Lung (tissue), 12 donors: Measurements from ENCODE around the gene DHRS4L2. TPM values are rescaled to one million over a fixed set of nuclear protein-coding genes. Genes with fewer than 3 reads are reported as not detected.
"Not testable (repeated sequence)": the region's sequence is repeated elsewhere in the genome, so short reads cannot be mapped to it uniquely, and the experiment has no call there.

ENCODE experiments used
- ATAC-seq: fragments of 200-7000 bp; cut with Tn5 transposase; one replicate; pipeline ENCODE4 v1.9.1; 2020; ENCODE audit warnings: moderate number of reproducible peaks; ENCODE audit not compliant: insufficient read depth, low FRiP score
- DNase-seq, 3 donors: peaks; one replicate each; pipeline ENCODE4 v3.0.0-alpha.2; 2013 to 2017
- H3K27ac ChIP-seq, 2 donors: one replicate each; pipeline ENCODE4 v1.5.1; 2013; ENCODE audit warnings: mild to moderate bottlenecking in 2 of 2, moderate library complexity in 2 of 2, control low read depth in 1 of 2, inconsistent platforms in 1 of 2, low read depth in 1 of 2, low read length in 1 of 2
- H3K27me3 ChIP-seq, 3 donors: one replicate each; pipeline ENCODE4 v1.5.1; 2013; ENCODE audit warnings: low read length in 2 of 3; ENCODE audit not compliant: control insufficient read depth in 3 of 3, insufficient read depth in 3 of 3
- H3K36me3 ChIP-seq, 4 donors: one replicate each; pipeline ENCODE4 v1.5.1; 2013; ENCODE audit warnings: low read length in 4 of 4, mild to moderate bottlenecking in 1 of 4, moderate library complexity in 1 of 4; ENCODE audit not compliant: control insufficient read depth in 4 of 4, insufficient read depth in 4 of 4
- H3K4me1 ChIP-seq, 5 donors: one replicate each; pipeline ENCODE4 v1.5.1; 2013; ENCODE audit warnings: low read length in 5 of 5, mild to moderate bottlenecking in 2 of 5, moderate library complexity in 1 of 5; ENCODE audit not compliant: control insufficient read depth in 5 of 5, insufficient read depth in 5 of 5
- H3K4me3 ChIP-seq: one replicate; pipeline ENCODE4 v1.5.1; 2013; ENCODE audit warnings: mild to moderate bottlenecking, control low read depth, moderate library complexity
- H3K9ac ChIP-seq, 2 donors: one replicate each; pipeline ENCODE4 v1.5.1; 2013; ENCODE audit warnings: low read length in 2 of 2, control low read depth in 1 of 2; ENCODE audit not compliant: insufficient read depth in 1 of 2
- H3K9me3 ChIP-seq, 4 donors: one replicate each; pipeline ENCODE4 v1.5.1; 2013; ENCODE audit warnings: low read length in 3 of 4, mild to moderate bottlenecking in 1 of 4, moderate library complexity in 1 of 4; ENCODE audit not compliant: control insufficient read depth in 4 of 4, insufficient read depth in 3 of 4
- WGBS, 2 donors: extraction: QIAGEN DNeasy Blood & Tissue Kit; methylation state at CpG; one replicate each; pipeline ENCODE4 v1.1.7; 2013; 5-methylcytosine and 5-hydroxymethylcytosine counted together
- polyA plus RNA-seq, 2 donors: library from polyadenylated mRNA; stranded (reverse); fragments of 200-250 nt; gene quantifications; one replicate each; pipeline ENCODE4 v1.2.1, GENCODE V29; 2013
- total RNA-seq, 2 donors: library from RNA; depleted of rRNA in 1 of 2; stranded (reverse); fragments of >200 nt in 1 of 2; gene quantifications; one replicate each; pipeline ENCODE4 v1.2.1, GENCODE V29; 2014 to 2021
- TF ChIP-seq, protein P1 (sequence below): IDR thresholded peaks from 2 replicates; pipeline ENCODE4 v1.5.1; 2012; ENCODE audit warnings: mild to moderate bottlenecking; ENCODE audit errors: control extremely low read depth, extremely low read depth
- donor health status: control.
- donor health status: control.
- donor health status: Bipolar disorder and iron deficiency.
- donor health status: healthy.
- donor health status: DM: yes; HTN: yes; CAD: no.

DHRS4L2 gene
- total and polyA plus RNA-seq, 4 donors = 17.0 to 44.7 (median 29.8) TPM

GRCh38 chr14:24036169-24036962 is 47.6 kb downstream of the DHRS4L2 start:
- ATAC-seq (peak; percentile 88), DNase-seq (peak; percentile 79 to 89 (median 88))
- H3K4me3 ChIP-seq = peak overlapping the region; percentile 51
- H3K27ac ChIP-seq = peak overlapping the region; percentile 78 to 89
- TF ChIP-seq, protein P1, sequence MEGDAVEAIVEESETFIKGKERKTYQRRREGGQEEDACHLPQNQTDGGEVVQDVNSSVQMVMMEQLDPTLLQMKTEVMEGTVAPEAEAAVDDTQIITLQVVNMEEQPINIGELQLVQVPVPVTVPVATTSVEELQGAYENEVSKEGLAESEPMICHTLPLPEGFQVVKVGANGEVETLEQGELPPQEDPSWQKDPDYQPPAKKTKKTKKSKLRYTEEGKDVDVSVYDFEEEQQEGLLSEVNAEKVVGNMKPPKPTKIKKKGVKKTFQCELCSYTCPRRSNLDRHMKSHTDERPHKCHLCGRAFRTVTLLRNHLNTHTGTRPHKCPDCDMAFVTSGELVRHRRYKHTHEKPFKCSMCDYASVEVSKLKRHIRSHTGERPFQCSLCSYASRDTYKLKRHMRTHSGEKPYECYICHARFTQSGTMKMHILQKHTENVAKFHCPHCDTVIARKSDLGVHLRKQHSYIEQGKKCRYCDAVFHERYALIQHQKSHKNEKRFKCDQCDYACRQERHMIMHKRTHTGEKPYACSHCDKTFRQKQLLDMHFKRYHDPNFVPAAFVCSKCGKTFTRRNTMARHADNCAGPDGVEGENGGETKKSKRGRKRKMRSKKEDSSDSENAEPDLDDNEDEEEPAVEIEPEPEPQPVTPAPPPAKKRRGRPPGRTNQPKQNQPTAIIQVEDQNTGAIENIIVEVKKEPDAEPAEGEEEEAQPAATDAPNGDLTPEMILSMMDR = peak; percentile 62
- peaks cover 0 to 19% (median 6%) of the 10 kb centered on the region in 5 donors for H3K4me1 ChIP-seq
- no peaks in the 10 kb centered on the region for H3K27me3 ChIP-seq
- H3K9ac ChIP-seq = peak overlapping the region in 1 of 2 donors; percentile 80
- peaks cover 0 to 5% (median 1%) of the 10 kb centered on the region in 4 donors for H3K9me3 ChIP-seq
- 0 to 1% methylated on average over 36 to 50 of the region's 50 CpGs for WGBS, 2 donors
- H3K36me3 ChIP-seq = peaks cover 0 to 1% (median 0%) of the 10 kb centered on the region in 4 donors

GRCh38 chr14:24036963-24037657 is 48.4 kb downstream of the DHRS4L2 start:
- H3K27me3 ChIP-seq, H3K4me3 ChIP-seq, ATAC-seq, DNase-seq, H3K9ac ChIP-seq, H3K9me3 ChIP-seq, H3K36me3 ChIP-seq: not testable (repeated sequence)
- H3K4me1 ChIP-seq = peaks cover 0 to 19% (median 6%) of the 10 kb centered on the region in 5 donors
- peak overlapping the region; percentile 78 to 89 for H3K27ac ChIP-seq
- WGBS, 2 donors = 39 to 53% methylated on average over 10 of the region's 10 CpGs

- H3K9ac ChIP-seq = no peak overlapping the region
- DNase-seq (no peak), ATAC-seq (no peak)
- TF ChIP-seq, protein P1 = no peak
- H3K4me1 ChIP-seq = peaks cover 0 to 19% (median 6%) of the 10 kb centered on the region in 5 donors
- H3K36me3 ChIP-seq = peaks cover 0 to 1% (median 0%) of the 10 kb centered on the region in 4 donors
- H3K4me3 ChIP-seq = no peak overlapping the region
- H3K27me3 ChIP-seq = no peaks in the 10 kb centered on the region
- H3K9me3 ChIP-seq = peaks cover 0 to 3% (median under 1%) of the 10 kb centered on the region in 4 donors
- no peak overlapping the region for H3K27ac ChIP-seq
- 85 to 86% methylated on average over 14 of the region's 14 CpGs for WGBS, 2 donors
Observed at GRCh38 chr14:24037658-24038037, 48.9 kb downstream of the DHRS4L2 start.

DNA sequence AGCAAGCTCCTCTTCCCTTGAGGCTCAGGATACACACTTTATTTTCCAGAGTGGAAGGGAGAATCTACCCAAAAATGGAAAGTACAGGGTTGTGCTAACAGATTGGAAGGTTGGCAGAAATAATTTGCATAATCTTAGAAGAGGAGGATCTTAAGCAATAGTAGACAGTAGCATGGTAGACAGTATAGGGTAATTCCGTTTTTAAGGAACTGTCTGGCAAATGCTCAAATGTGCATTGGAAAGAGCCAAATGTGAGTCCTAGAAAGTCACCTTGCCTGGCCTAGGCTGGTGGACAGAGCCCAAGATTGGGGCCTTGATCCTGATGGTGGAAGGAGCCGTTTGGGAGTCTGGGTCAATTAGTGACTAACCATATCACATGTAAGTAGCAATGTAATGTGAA is 50.0 kb downstream of the DHRS4L2 start:
- H3K27me3 ChIP-seq = no peaks in the 10 kb centered on the region
- 61 to 82% methylated on average over 2 of the region's 2 CpGs for WGBS, 2 donors
- no peak for ATAC-seq

More for the DNA sequence above, 50.0 kb downstream of the DHRS4L2 start:
- TF ChIP-seq, protein P1 = no peak
- no peak overlapping the region for H3K4me3 ChIP-seq
- no peak overlapping the region for H3K27ac ChIP-seq
- peaks cover 0 to 1% (median 0%) of the 10 kb centered on the region in 4 donors for H3K36me3 ChIP-seq
- no peak for DNase-seq
- peaks cover 0 to 19% (median 4%) of the 10 kb centered on the region in 5 donors for H3K4me1 ChIP-seq
- no peaks in the 10 kb centered on the region for H3K9me3 ChIP-seq
- H3K9ac ChIP-seq = no peak overlapping the region
